GM12865 (cell line): ENCODE measurements around the gene JARID2.

Experiments used
- DNase-seq: peaks from one replicate; pipeline ENCODE4 v3.0.0; 2010; ENCODE audit warnings: low read depth
- H3K4me3 ChIP-seq: 2 replicates; pipeline ENCODE4 v1.5.1; 2011; ENCODE audit warnings: mild to moderate bottlenecking, low read depth, low read length, control low read depth
- CTCF ChIP-seq: IDR thresholded peaks from 2 replicates; pipeline ENCODE4 v1.5.1; 2011; ENCODE audit warnings: low read length, control low read depth, low read depth, inconsistent platforms; ENCODE audit not compliant: insufficient read depth; ENCODE audit errors: missing control alignments

The JARID2 gene

GRCh38 chr6:15508441-15508871 is 262.6 kb downstream of the JARID2 start:
- DNase-seq = no peak
- TF ChIP-seq CTCF = no peak
- no peak overlapping the region for H3K4me3 ChIP-seq

GRCh38 chr6:15508931-15509330 is 263.1 kb downstream of the JARID2 start:
- no peak for TF ChIP-seq CTCF
- no peak overlapping the region for H3K4me3 ChIP-seq
- DNase-seq = no peak

- no peak for DNase-seq
- H3K4me3 ChIP-seq = no peak overlapping the region
- no peak for TF ChIP-seq CTCF
These were observed 263.6 kb downstream of the JARID2 start for GRCh38 chr6:15509335-15509933.

GRCh38 chr6:15510121-15510520 is 264.3 kb downstream of the JARID2 start:
- H3K4me3 ChIP-seq = no peak overlapping the region
- TF ChIP-seq CTCF = no peak
- no peak for DNase-seq

GRCh38 chr6:15510536-15511247 is 264.8 kb downstream of the JARID2 start:
- no peak overlapping the region for H3K4me3 ChIP-seq
- no peak for TF ChIP-seq CTCF
- DNase-seq = no peak

GRCh38 chr6:15511248-15512125 is 265.6 kb downstream of the JARID2 start:
- no peak for DNase-seq

More at GRCh38 chr6:15511248-15512125, 265.6 kb downstream of the JARID2 start:
- H3K4me3 ChIP-seq = no peak overlapping the region
- TF ChIP-seq CTCF = no peak
